HG03139 (cell line): Measurements from ENCODE around the gene LHCGR.
"Not testable (repeated sequence)": the region's sequence is repeated elsewhere in the genome, so short reads cannot be mapped to it uniquely, and the experiment has no call there.

Experiments
- ATAC-seq: cut with Tn5 transposase; IDR thresholded peaks from one replicate; pipeline ENCODE4 v1.9.1; 2021; ENCODE audit not compliant: unreplicated experiment

Gene LHCGR

GRCh38 chr2:48713647-48714046, 41.9 kb downstream of the LHCGR start:
- no peak for ATAC-seq

- ATAC-seq, result no peak
These were observed 43.4 kb downstream of the LHCGR start for GRCh38 chr2:48712151-48712550.

- ATAC-seq, result no peak
These were observed 44.2 kb downstream of the LHCGR start for GRCh38 chr2:48711343-48711742.

DNA sequence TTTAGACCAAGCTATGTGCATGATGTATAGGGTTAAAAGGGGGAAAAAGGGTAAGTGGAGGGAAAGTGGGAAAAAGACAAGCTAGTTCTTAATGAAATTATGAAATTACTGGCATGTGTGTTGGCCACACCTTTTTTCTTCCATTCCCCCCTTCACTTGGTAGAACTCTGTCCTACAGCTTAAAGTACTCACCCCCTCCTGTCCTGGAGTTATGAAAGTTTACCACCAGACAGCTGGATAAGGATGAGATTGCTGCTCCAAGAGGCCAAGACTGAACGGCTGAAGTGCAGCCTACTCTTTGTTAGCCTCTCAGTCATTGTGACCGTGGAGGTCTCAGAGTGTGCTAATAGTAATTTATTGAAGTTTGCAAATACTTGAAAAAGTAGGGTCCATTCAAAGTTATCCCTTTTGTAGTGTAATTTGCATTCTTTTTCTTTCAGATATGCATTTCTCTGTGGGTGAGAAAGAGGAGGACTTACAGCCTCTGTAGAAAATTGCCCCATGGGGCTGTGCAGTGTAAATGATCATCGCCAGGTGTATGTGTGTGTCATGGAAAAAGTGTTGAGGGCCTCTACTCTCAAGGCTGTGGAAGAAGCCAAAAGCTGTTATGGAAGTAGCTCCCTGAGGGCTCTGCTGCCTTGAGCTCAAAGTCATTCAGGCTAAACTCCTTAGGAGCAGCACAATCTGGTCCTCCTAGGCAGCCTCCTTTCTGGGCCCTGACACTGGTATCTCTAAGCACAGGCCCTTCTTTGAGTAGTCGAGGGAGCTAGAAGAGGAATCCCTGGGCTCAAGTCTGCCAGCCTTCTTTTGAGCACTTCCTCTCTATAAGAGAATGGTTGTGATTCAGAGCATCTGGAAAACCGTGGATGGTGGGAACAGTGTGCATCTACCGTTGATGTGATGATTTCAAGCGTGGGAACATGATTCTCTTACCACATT, 46.2 kb downstream of the LHCGR start:
- ATAC-seq, result no peak

DNA sequence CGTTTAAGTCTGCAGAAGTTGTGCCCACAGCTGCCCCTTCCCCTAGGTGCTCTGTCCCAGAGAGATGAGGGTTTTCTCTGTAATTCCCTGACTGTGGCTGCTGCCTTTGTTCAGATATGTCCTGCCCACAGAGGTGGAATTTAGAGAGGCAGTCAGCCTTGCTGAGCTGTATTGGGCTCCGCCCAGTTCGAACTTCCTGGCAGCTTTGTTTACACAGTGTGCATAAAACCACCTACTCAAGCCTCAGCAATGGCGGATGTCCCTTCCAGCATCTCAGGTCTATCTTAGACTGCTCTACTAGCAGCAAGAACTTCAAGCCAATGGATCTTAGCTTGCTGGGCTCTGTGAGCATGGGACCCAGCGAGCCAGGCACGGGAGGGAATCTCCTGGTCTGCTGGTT, 48.1 kb downstream of the LHCGR start:
- ATAC-seq, result no peak

DNA sequence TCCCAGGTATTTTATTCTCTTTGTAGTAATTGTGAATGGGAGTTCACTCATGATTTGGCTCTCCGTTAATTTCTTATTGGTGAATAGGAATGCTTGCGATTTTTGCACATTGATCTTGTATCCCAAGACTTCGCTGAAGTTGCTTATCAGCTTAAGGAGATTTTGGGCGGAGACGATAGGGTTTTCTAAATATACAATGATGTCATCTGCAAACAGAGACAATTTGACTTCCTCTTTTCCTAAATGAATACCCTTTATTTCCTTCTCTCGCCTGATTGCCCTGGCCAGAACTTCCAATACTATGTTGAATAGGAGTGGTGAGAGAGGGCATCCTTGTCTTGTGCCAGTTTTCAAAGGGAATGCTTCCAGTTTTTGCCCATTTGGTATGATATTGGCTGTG, 51.9 kb downstream of the LHCGR start:
- not testable (repeated sequence) for ATAC-seq

DNA sequence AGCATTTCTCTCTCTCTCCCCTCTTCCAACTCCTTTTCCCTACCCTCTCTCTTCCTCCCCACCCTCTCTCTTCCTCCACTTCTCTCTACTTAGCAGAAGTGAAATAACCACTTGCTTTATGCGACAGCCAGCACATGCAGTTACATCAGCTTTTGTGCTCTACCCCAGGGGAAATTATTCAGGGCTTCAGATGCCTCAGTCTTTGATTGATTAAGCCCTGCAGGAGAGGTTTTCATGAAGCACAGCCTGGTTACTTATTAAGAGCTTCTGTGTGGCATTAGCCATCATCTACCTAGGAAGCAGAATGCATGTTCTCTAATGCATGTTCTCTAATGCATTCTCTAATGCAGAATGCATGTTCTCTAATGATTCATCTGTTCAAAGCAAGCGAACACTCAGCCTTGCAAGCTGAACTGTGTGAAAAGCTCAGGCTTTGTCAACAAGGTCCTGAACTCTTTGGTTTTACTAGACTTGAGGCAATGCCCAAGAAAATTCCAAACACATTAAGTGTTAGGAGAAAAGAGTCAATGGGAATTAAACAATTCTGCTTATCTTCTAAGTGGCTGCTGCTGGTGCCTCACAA, 56.1 kb downstream of the LHCGR start:
- ATAC-seq, result no peak

DNA sequence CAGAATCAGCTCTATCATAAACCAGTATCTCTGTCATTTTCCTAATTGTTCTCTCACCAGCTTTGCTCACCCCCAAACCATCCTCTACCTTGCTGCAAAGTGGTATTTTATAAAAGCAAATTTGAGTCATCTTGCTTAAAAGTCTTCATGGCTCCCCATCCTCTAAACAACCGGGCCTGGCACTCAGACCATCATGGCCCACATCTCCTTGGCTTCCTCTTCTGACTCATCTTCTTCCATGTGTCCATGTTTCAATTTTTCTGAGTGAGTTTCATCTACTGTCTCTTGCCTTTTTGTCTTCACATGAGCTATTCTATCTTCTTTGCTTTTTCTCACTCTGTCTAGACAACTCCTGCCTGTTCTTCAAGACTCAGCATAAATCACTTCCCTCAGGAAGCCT, 58.6 kb downstream of the LHCGR start:
- ATAC-seq, result no peak

- no peak for ATAC-seq
These were observed 59.5 kb downstream of the LHCGR start for GRCh38 chr2:48695991-48696390.

GRCh38 chr2:48694149-48694548, 61.4 kb downstream of the LHCGR start:
- ATAC-seq, result no peak

GRCh38 chr2:48693645-48694044, 61.9 kb downstream of the LHCGR start:
- ATAC-seq, result no peak

- no peak for ATAC-seq
These were observed 62.5 kb downstream of the LHCGR start for GRCh38 chr2:48693066-48693465.

DNA sequence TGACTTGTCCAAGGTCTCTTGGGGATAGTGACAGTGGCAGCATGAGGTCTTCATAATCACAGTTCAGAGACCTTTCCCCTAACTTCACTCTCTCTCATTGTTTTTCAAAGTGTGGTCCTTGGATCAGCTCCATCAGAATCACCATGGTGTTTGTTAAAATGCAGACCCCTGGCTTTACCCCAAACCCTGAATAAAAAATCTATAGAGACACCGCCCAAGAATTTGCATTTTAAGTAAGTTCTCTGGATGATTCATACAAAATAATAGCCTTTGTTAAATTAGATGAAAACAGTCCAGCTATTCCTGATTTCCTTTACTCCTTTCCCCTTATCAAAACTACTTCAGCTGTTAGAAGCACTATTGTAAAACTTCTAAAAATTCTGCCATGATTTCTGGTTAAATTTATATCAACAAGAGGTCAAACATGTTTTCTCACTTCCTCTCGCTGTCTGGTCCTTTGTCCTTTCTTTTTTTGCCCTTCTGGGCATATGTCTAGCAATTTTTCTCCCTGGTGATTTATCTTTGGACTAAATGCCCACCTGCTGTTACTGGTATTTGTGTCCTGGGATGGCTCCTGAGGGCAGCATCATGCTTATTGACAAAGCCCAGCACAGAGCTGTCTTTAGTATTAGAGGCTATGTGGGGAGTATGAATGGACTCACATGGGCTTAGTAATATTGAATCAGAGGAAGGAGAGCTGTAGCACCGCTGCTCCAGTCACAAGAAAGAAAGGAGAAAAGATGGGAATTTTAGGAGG, 63.4 kb downstream of the LHCGR start:
- no peak for ATAC-seq

DNA sequence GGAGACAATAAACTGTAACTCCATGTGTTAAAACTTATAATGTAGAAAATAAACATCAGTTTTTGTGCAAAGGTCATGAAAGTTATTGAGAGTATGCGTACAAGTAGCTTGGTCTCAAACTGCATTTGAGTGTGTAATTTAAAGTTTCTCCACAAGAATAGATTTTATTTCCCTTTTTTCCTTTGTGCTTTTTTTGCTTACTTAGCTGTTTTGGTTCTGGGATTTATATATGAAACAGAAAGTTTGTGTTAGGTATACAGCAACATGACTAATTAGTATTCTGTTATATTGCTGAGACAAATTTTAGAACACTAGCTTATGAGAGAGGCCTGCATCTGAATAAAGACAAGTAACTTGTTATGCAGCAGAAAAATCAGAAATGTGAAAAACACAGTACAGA, 70.4 kb downstream of the LHCGR start:
- no peak for ATAC-seq

- no peak for ATAC-seq
These were observed 78.1 kb downstream of the LHCGR start for GRCh38 chr2:48677450-48677849.

GRCh38 chr2:48674933-48675332, 80.6 kb downstream of the LHCGR start:
- no peak for ATAC-seq

GRCh38 chr2:48673581-48673980, 81.9 kb downstream of the LHCGR start:
- no peak for ATAC-seq

- ATAC-seq, result peak; percentile 88
These were observed 86.5 kb downstream of the LHCGR start for GRCh38 chr2:48668992-48669391.

GRCh38 chr2:48651158-48651790, 104.2 kb downstream of the LHCGR start:
- no peak for ATAC-seq

GRCh38 chr2:48638261-48638660, 117.3 kb downstream of the LHCGR start:
- ATAC-seq, result no peak
